SK-N-SH treated with all-trans-retinoic acid at 6 μM for 48 hours (cell line): Measurements from ENCODE around the gene FATE1.

ENCODE experiments used
- ATAC-seq: fragments of 200-7000 bp; cut with Tn5 transposase; 3 replicates; pipeline ENCODE4 v1.9.1; 2020; ENCODE audit warnings: mild to moderate bottlenecking, moderate library complexity
- ARNTL ChIP-seq: fragments of 450-650 bp; formaldehyde crosslinking; IDR thresholded peaks from 2 replicates; pipeline ENCODE4 v1.5.0; 2020; ENCODE audit warnings: low read depth, mild to moderate bottlenecking, moderate library complexity, borderline replicate concordance
- BACH2 ChIP-seq: fragments of 250-450 bp; sonication (Bioruptor Pico); IDR thresholded peaks from 2 replicates; pipeline ENCODE4 v1.9.0; 2021; ENCODE audit warnings: mild to moderate bottlenecking, borderline replicate concordance
- CREB5 ChIP-seq: fragments of 250-450 bp; sonication (Bioruptor Pico); IDR thresholded peaks from 2 replicates; pipeline ENCODE4 v1.5.1; 2020; ENCODE audit warnings: low read depth, mild to moderate bottlenecking, moderate library complexity
- CSDC2 ChIP-seq: fragments of 250-450 bp; sonication (Bioruptor Pico); IDR thresholded peaks from 2 replicates; pipeline ENCODE4 v1.5.0; 2020; ENCODE audit warnings: mild to moderate bottlenecking, moderate library complexity
- CSRNP3 ChIP-seq: fragments of 250-450 bp; sonication (Bioruptor Pico); IDR thresholded peaks from 2 replicates; pipeline ENCODE4 v1.5.1; 2021; ENCODE audit warnings: mild to moderate bottlenecking, moderate library complexity
- ESRRG ChIP-seq: fragments of 250-450 bp; sonication (Bioruptor Pico); IDR thresholded peaks from 2 replicates; pipeline ENCODE4 v1.6.1; 2021; ENCODE audit warnings: mild to moderate bottlenecking
- GLIS3 ChIP-seq: fragments of 250-450 bp; sonication (Bioruptor Pico); IDR thresholded peaks from 2 replicates; pipeline ENCODE4 v1.5.0; 2020; ENCODE audit warnings: mild to moderate bottlenecking, moderate library complexity
- OSR1 ChIP-seq: fragments of 250-450 bp; sonication (Bioruptor Pico); IDR thresholded peaks from 2 replicates; pipeline ENCODE4 v1.8.0; 2022; ENCODE audit warnings: moderate library complexity, mild to moderate bottlenecking, inconsistent platforms
- PATZ1 ChIP-seq: fragments of 250-450 bp; sonication (Bioruptor Pico); IDR thresholded peaks from 2 replicates; pipeline ENCODE4 v1.8.0; 2020; ENCODE audit warnings: mild to moderate bottlenecking, moderate library complexity, borderline replicate concordance
- POU6F1 ChIP-seq: fragments of 250-450 bp; sonication (Bioruptor Pico); IDR thresholded peaks from 2 replicates; pipeline ENCODE4 v1.8.0; 2021; ENCODE audit warnings: low read depth, mild to moderate bottlenecking, moderate library complexity, borderline replicate concordance
- PPARA ChIP-seq: fragments of 250-450 bp; sonication (Bioruptor Pico); IDR thresholded peaks from 2 replicates; pipeline ENCODE4 v1.5.0; 2020; ENCODE audit warnings: mild to moderate bottlenecking, borderline replicate concordance
- RARB ChIP-seq: fragments of 250-450 bp; sonication (Bioruptor Pico); IDR thresholded peaks from 2 replicates; pipeline ENCODE4 v1.8.0; 2021; ENCODE audit warnings: mild to moderate bottlenecking, moderate library complexity
- SNAI2 ChIP-seq: fragments of 250-450 bp; sonication (Bioruptor Pico); IDR thresholded peaks from 2 replicates; pipeline ENCODE4 v1.5.0; 2020; ENCODE audit warnings: mild to moderate bottlenecking, moderate library complexity
- TOX ChIP-seq: fragments of 250-450 bp; sonication (Bioruptor Pico); IDR thresholded peaks from 2 replicates; pipeline ENCODE4 v1.8.0; 2021; ENCODE audit warnings: mild to moderate bottlenecking, moderate library complexity, borderline replicate concordance
- TSHZ2 ChIP-seq: fragments of 250-450 bp; sonication (Bioruptor Pico); IDR thresholded peaks from 2 replicates; pipeline ENCODE4 v1.5.0; 2020; ENCODE audit warnings: mild to moderate bottlenecking, moderate library complexity
- ZC3H10 ChIP-seq: fragments of 250-450 bp; sonication (Bioruptor Pico); IDR thresholded peaks from 2 replicates; pipeline ENCODE4 v1.5.1; 2021; ENCODE audit warnings: mild to moderate bottlenecking, moderate library complexity
- ZFP3 ChIP-seq: fragments of 250-450 bp; sonication (Bioruptor Pico); IDR thresholded peaks from 2 replicates; pipeline ENCODE4 v1.5.0; 2020; ENCODE audit warnings: mild to moderate bottlenecking, moderate library complexity
- ZFP30 ChIP-seq: fragments of 450-650 bp; formaldehyde crosslinking; IDR thresholded peaks from 2 replicates; pipeline ENCODE4 v1.5.0; 2022; ENCODE audit warnings: mild to moderate bottlenecking, moderate library complexity
- ZNF565 ChIP-seq: fragments of 450-650 bp; formaldehyde crosslinking; conservative IDR thresholded peaks from 2 replicates; pipeline ENCODE4 v1.5.0; 2020; ENCODE audit warnings: low read depth, mild to moderate bottlenecking, moderate library complexity
- ZNF70 ChIP-seq: fragments of 450-650 bp; formaldehyde crosslinking; IDR thresholded peaks from 2 replicates; pipeline ENCODE4 v1.5.0; 2020; ENCODE audit warnings: mild to moderate bottlenecking, moderate library complexity
- ZNF8 ChIP-seq: fragments of 450-650 bp; formaldehyde crosslinking; IDR thresholded peaks from 2 replicates; pipeline ENCODE4 v1.5.0; 2020; ENCODE audit warnings: mild to moderate bottlenecking, moderate library complexity

FATE1 gene

GRCh38 chrX:151734446-151734845, 18.6 kb downstream of the FATE1 start, which contains the start of gene CNGA2 (continued):
- TF ChIP-seq SNAI2 (CRISPR knock-in tag) (no peak), CREB5 (CRISPR knock-in tag) (no peak)

GRCh38 chrX:151735219-151735618, 19.4 kb downstream of the FATE1 start:
- ATAC-seq, result no peak

GRCh38 chrX:151736685-151737084, 20.9 kb downstream of the FATE1 start:
- no peak for ATAC-seq

More at GRCh38 chrX:151735219-151735618, 19.4 kb downstream of the FATE1 start:
- TF ChIP-seq ZNF8 (CRISPR knock-in tag), result no peak
- TF ChIP-seq TOX (CRISPR knock-in tag), result no peak

GRCh38 chrX:151737494-151737893, 21.7 kb downstream of the FATE1 start:
- ATAC-seq, result no peak
- TF ChIP-seq OSR1 (CRISPR knock-in tag) (no peak), ZFP3 (CRISPR knock-in tag) (no peak), GLIS3 (no peak), CSDC2 (CRISPR knock-in tag) (no peak), ZC3H10 (CRISPR knock-in tag) (no peak), BACH2 (no peak), ESRRG (CRISPR knock-in tag) (no peak), ZFP30 (CRISPR knock-in tag) (no peak), POU6F1 (CRISPR knock-in tag) (no peak), ARNTL (CRISPR knock-in tag) (no peak), RARB (CRISPR knock-in tag) (no peak), ZNF8 (CRISPR knock-in tag) (no peak), TOX (CRISPR knock-in tag) (no peak)

More at GRCh38 chrX:151736685-151737084, 20.9 kb downstream of the FATE1 start:
- TF ChIP-seq PPARA (no peak), TOX (CRISPR knock-in tag) (no peak), ZNF565 (CRISPR knock-in tag) (no peak), ZC3H10 (CRISPR knock-in tag) (no peak), CSRNP3 (no peak), SNAI2 (CRISPR knock-in tag) (no peak), RARB (CRISPR knock-in tag) (no peak), ARNTL (CRISPR knock-in tag) (no peak), PATZ1 (CRISPR knock-in tag) (no peak), ZNF8 (CRISPR knock-in tag) (no peak), GLIS3 (no peak), ESRRG (CRISPR knock-in tag) (no peak), ZNF70 (CRISPR knock-in tag) (no peak), TSHZ2 (no peak), BACH2 (no peak), ZFP3 (CRISPR knock-in tag) (no peak), OSR1 (CRISPR knock-in tag) (no peak)
